HEK293 (cell line): Measurements from ENCODE around the gene DPM2.

Experiments used
- CTCF ChIA-PET: fragments of 350-600 bp; formaldehyde crosslinking; extraction: SDS; loops from one replicate; lab custom pipeline; 2021; ENCODE audit warnings: antibody characterized with exemption; lab: Yijun Ruan, JAX
- POLR2A ChIA-PET: fragments of 300-600 bp; formaldehyde crosslinking; extraction: SDS; loops from one replicate; lab custom pipeline; 2020; ENCODE audit warnings: antibody characterized with exemption, inconsistent platforms; lab: Yijun Ruan, JAX
- H3K27ac ChIP-seq: fragments of 200-500 bp; sonication (Bioruptor generic); 2 replicates; pipeline ENCODE4 v1.5.1; 2014; ENCODE audit warnings: low read depth, low read length, control low read depth, inconsistent platforms; ENCODE audit errors: extremely low read depth
- H3K36me3 ChIP-seq, 2 experiments: fragments of 200-500 bp in 1 of 2; sonication (Bioruptor generic) in 1 of 2; 1 replicate in 1 of 2; 2 replicates in 1 of 2; pipeline ENCODE4 v1.5.1; 2014 to 2017; ENCODE audit warnings: inconsistent platforms in 2 of 2, low read length in 2 of 2; ENCODE audit not compliant: control insufficient read depth in 2 of 2, insufficient read depth in 1 of 2
- H3K4me1 ChIP-seq: fragments of 200-500 bp; sonication (Bioruptor generic); 2 replicates; pipeline ENCODE4 v1.5.1; 2014; ENCODE audit warnings: mild to moderate bottlenecking, low read length, inconsistent platforms; ENCODE audit not compliant: control insufficient read depth, insufficient read depth
- H3K4me3 ChIP-seq: 2 replicates; pipeline ENCODE4 v1.5.1; 2011; ENCODE audit warnings: low read depth, mild to moderate bottlenecking, control low read depth, low read length, moderate library complexity
- H3K9me3 ChIP-seq: fragments of 200-500 bp; sonication (Bioruptor generic); 2 replicates; pipeline ENCODE4 v1.5.1; 2014; ENCODE audit warnings: low read depth, low read length, inconsistent platforms; ENCODE audit not compliant: control insufficient read depth, insufficient read depth
- GLIS1 ChIP-seq: fragments of 450-650 bp; formaldehyde crosslinking; IDR thresholded peaks from 2 replicates; pipeline ENCODE4 v1.5.1; 2016; ENCODE audit warnings: missing biosample characterization, missing genetic modification characterization
- KLF1 ChIP-seq: fragments of 450-650 bp; formaldehyde crosslinking; IDR thresholded peaks from 2 replicates; pipeline ENCODE4 v1.5.1; 2016; ENCODE audit warnings: missing biosample characterization, missing genetic modification characterization
- OSR2 ChIP-seq: fragments of 450-650 bp; formaldehyde crosslinking; IDR thresholded peaks from 2 replicates; pipeline ENCODE4 v1.5.1; 2016; ENCODE audit warnings: missing biosample characterization, missing genetic modification characterization
- SCRT2 ChIP-seq: fragments of 450-650 bp; formaldehyde crosslinking; IDR thresholded peaks from 2 replicates; pipeline ENCODE4 v1.5.1; 2016; ENCODE audit warnings: missing biosample characterization, missing genetic modification characterization
- SP7 ChIP-seq: fragments of 450-650 bp; formaldehyde crosslinking; IDR thresholded peaks from 2 replicates; pipeline ENCODE4 v1.5.1; 2016; ENCODE audit warnings: missing biosample characterization, missing genetic modification characterization
- WT1 ChIP-seq: fragments of 450-650 bp; formaldehyde crosslinking; IDR thresholded peaks from 2 replicates; pipeline ENCODE4 v1.5.1; 2016; ENCODE audit warnings: missing biosample characterization, missing genetic modification characterization
- ZBTB17 ChIP-seq: fragments of 450-650 bp; formaldehyde crosslinking; IDR thresholded peaks from 2 replicates; pipeline ENCODE4 v1.5.1; 2016; ENCODE audit warnings: missing biosample characterization, missing genetic modification characterization
- ZBTB20 ChIP-seq: fragments of 450-650 bp; formaldehyde crosslinking; IDR thresholded peaks from 2 replicates; pipeline ENCODE4 v1.5.1; 2016; ENCODE audit warnings: missing biosample characterization, missing genetic modification characterization
- ZNF10 ChIP-seq: fragments of 450-650 bp; formaldehyde crosslinking; IDR thresholded peaks from 2 replicates; pipeline ENCODE4 v1.5.1; 2017; ENCODE audit warnings: missing biosample characterization, missing genetic modification characterization
- ZNF23 ChIP-seq: fragments of 450-650 bp; formaldehyde crosslinking; IDR thresholded peaks from 2 replicates; pipeline ENCODE4 v1.5.1; 2016; ENCODE audit warnings: missing biosample characterization, missing genetic modification characterization, borderline replicate concordance
- ZNF366 ChIP-seq: fragments of 450-650 bp; formaldehyde crosslinking; conservative IDR thresholded peaks from 2 replicates; pipeline ENCODE4 v1.5.1; 2016; ENCODE audit warnings: missing biosample characterization, missing genetic modification characterization
- ZNF394 ChIP-seq: fragments of 450-650 bp; formaldehyde crosslinking; IDR thresholded peaks from 2 replicates; pipeline ENCODE4 v1.5.1; 2016; ENCODE audit warnings: missing biosample characterization, missing genetic modification characterization, mild to moderate bottlenecking, moderate library complexity, borderline replicate concordance
- ZNF473 ChIP-seq: fragments of 450-650 bp; formaldehyde crosslinking; IDR thresholded peaks from 2 replicates; pipeline ENCODE4 v1.5.1; 2017; ENCODE audit warnings: missing biosample characterization, missing genetic modification characterization
- ZNF529 ChIP-seq: fragments of 450-650 bp; formaldehyde crosslinking; IDR thresholded peaks from 2 replicates; pipeline ENCODE4 v1.5.1; 2017; ENCODE audit warnings: missing genetic modification characterization, missing biosample characterization; ENCODE audit not compliant: insufficient replicate concordance
- ZNF561 ChIP-seq: fragments of 450-650 bp; IDR thresholded peaks from 2 replicates; pipeline ENCODE4 v1.5.1; 2018; ENCODE audit warnings: missing biosample characterization, missing genetic modification characterization, borderline replicate concordance
- ZNF585B ChIP-seq: fragments of 450-650 bp; formaldehyde crosslinking; IDR thresholded peaks from 2 replicates; pipeline ENCODE4 v1.5.1; 2016; ENCODE audit warnings: missing biosample characterization, missing genetic modification characterization
- TF ChIP-seq, protein P1 (sequence below): fragments of 450-650 bp; formaldehyde crosslinking; IDR thresholded peaks from 2 replicates; pipeline ENCODE4 v1.5.1; 2016; ENCODE audit warnings: missing biosample characterization, missing genetic modification characterization
- TF ChIP-seq, protein P2 (sequence below): fragments of 450-650 bp; formaldehyde crosslinking; IDR thresholded peaks from 2 replicates; pipeline ENCODE4 v1.5.1; 2016; ENCODE audit warnings: missing biosample characterization, missing genetic modification characterization, low read depth
- TF ChIP-seq, protein P3 (sequence below): fragments of 450-650 bp; formaldehyde crosslinking; IDR thresholded peaks from 2 replicates; pipeline ENCODE4 v1.5.1; 2016; ENCODE audit warnings: missing biosample characterization, missing genetic modification characterization
- TF ChIP-seq, protein P4 (sequence below): fragments of 450-650 bp; formaldehyde crosslinking; IDR thresholded peaks from 2 replicates; pipeline ENCODE4 v1.5.1; 2016; ENCODE audit warnings: missing biosample characterization, missing genetic modification characterization

Gene DPM2

DNA sequence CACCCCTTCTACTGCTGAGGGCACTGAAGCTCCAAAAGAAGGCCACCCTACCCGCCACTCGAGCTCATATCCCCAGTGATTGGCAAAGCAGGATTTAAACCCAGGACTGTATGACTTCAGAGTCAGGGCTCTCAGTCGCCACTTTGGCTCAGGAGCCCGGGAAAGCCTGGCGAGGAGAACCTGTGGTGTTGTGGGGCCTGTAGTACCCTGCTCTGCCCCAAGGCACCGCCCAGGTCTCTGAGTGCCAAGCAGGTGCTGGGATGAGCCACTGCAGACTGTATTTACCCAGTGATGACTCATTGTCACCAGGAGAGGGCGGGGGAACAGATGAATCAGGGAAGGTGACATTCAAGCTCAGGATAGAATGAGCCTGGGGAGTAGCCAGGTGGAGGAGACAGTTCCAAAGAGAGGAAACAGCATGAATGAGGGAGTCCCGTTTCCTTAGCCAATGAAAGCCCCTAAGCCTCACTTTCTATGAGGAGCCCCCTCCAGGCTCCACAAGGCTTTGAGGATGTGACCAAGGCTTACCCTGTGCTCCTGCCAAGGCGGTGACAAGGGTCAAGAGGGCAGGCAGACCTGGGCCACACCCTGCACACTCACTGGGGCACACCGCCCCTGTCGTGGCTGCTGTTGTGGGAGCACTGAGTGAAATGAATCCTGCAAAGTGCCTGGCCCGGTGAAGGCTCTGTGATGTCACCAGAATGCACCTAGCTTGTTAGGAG, 17.8 kb upstream of the DPM2 start (continued):
- no peak for TF ChIP-seq OSR2 (tag by site-specific recombination)
- TF ChIP-seq WT1 = peak; percentile 38; the same call in 1 of the 2 replicates
- TF ChIP-seq SCRT2 = 0 out of 2 replicates have a peak, but pooled peaks have one; percentile 26
- TF ChIP-seq ZNF394 (tag by site-specific recombination) = peak; percentile 50; the same call in 1 of the 2 replicates
- TF ChIP-seq ZNF529 (tag by site-specific recombination) = no peak
- TF ChIP-seq ZBTB20 (tag by site-specific recombination) = peak; percentile 55
- peak; percentile 43; the same call in 1 of the 2 replicates for TF ChIP-seq ZBTB17
- TF ChIP-seq ZNF585B (tag by site-specific recombination) = no peak
- TF ChIP-seq KLF1 = peak; percentile 86
- peak; percentile 97 for TF ChIP-seq ZNF10 (tag by site-specific recombination)
- TF ChIP-seq, protein P1, sequence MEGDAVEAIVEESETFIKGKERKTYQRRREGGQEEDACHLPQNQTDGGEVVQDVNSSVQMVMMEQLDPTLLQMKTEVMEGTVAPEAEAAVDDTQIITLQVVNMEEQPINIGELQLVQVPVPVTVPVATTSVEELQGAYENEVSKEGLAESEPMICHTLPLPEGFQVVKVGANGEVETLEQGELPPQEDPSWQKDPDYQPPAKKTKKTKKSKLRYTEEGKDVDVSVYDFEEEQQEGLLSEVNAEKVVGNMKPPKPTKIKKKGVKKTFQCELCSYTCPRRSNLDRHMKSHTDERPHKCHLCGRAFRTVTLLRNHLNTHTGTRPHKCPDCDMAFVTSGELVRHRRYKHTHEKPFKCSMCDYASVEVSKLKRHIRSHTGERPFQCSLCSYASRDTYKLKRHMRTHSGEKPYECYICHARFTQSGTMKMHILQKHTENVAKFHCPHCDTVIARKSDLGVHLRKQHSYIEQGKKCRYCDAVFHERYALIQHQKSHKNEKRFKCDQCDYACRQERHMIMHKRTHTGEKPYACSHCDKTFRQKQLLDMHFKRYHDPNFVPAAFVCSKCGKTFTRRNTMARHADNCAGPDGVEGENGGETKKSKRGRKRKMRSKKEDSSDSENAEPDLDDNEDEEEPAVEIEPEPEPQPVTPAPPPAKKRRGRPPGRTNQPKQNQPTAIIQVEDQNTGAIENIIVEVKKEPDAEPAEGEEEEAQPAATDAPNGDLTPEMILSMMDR (tag by site-specific recombination) = peak; percentile 58
- 0 out of 2 replicates have a peak, but pooled peaks have one; percentile 53 for TF ChIP-seq ZNF366
- peak; percentile 54; the same call in 1 of the 2 replicates for TF ChIP-seq GLIS1 (tag by site-specific recombination)
- no peak for TF ChIP-seq ZNF561
- TF ChIP-seq, protein P2, sequence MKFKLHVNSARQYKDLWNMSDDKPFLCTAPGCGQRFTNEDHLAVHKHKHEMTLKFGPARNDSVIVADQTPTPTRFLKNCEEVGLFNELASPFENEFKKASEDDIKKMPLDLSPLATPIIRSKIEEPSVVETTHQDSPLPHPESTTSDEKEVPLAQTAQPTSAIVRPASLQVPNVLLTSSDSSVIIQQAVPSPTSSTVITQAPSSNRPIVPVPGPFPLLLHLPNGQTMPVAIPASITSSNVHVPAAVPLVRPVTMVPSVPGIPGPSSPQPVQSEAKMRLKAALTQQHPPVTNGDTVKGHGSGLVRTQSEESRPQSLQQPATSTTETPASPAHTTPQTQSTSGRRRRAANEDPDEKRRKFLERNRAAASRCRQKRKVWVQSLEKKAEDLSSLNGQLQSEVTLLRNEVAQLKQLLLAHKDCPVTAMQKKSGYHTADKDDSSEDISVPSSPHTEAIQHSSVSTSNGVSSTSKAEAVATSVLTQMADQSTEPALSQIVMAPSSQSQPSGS (tag by site-specific recombination) = no peak
- no peak for TF ChIP-seq ZNF23 (tag by site-specific recombination)
- TF ChIP-seq, protein P3, sequence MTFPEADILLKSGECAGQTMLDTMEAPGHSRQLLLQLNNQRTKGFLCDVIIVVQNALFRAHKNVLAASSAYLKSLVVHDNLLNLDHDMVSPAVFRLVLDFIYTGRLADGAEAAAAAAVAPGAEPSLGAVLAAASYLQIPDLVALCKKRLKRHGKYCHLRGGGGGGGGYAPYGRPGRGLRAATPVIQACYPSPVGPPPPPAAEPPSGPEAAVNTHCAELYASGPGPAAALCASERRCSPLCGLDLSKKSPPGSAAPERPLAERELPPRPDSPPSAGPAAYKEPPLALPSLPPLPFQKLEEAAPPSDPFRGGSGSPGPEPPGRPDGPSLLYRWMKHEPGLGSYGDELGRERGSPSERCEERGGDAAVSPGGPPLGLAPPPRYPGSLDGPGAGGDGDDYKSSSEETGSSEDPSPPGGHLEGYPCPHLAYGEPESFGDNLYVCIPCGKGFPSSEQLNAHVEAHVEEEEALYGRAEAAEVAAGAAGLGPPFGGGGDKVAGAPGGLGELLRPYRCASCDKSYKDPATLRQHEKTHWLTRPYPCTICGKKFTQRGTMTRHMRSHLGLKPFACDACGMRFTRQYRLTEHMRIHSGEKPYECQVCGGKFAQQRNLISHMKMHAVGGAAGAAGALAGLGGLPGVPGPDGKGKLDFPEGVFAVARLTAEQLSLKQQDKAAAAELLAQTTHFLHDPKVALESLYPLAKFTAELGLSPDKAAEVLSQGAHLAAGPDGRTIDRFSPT = peak; percentile 67; the same call in 1 of the 2 replicates
- peak; percentile 71; the same call in 1 of the 2 replicates for TF ChIP-seq SP7

DNA sequence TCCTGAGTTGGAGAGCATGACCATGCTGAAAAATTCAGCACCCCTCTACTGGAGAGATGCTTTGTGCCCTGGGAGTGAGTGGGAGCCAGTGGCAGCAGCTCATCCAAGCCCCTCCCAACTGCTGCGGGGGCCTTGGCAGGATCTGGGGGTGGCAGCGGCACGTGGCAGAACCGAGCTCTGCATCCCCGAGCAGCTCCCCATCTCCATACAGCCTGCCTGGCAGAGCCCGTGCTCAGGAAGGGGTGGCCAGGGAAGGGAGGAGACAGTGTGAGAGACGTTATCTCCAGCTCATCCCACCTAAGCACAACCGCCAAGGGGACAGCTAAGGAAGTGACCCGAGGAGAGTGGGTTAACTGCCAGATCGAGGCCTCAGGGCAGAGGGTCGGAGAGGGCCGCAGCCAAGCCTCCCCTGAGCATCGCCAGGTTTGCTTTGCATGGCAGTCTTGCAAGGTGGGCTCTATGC, 17.2 kb upstream of the DPM2 start:
- H3K36me3 ChIP-seq = no peaks in the 10 kb centered on the region
- peaks cover 8% of the 10 kb centered on the region for H3K4me1 ChIP-seq
- no peak overlapping the region for H3K27ac ChIP-seq
- H3K4me3 ChIP-seq = no peak overlapping the region
- POLR2A ChIA-PET = interaction anchor here (0.5 to 2.7 kb wide), 7 partner anchors 9 to 595 kb away, joined by 3 to 19 read pairs (median 4); partner anchors contain the start of genes EEIG1, NAIF1 and SLC25A25
- H3K9me3 ChIP-seq = no peaks in the 10 kb centered on the region
- CTCF ChIA-PET = interaction anchor here (0.6 to 9.0 kb wide), 20 partner anchors 11 to 447 kb away, joined by 3 to 135 read pairs (median 4); no protein-coding TSS in a partner anchor
- no peak for TF ChIP-seq ZNF473 (tag by site-specific recombination)
- TF ChIP-seq, protein P4, sequence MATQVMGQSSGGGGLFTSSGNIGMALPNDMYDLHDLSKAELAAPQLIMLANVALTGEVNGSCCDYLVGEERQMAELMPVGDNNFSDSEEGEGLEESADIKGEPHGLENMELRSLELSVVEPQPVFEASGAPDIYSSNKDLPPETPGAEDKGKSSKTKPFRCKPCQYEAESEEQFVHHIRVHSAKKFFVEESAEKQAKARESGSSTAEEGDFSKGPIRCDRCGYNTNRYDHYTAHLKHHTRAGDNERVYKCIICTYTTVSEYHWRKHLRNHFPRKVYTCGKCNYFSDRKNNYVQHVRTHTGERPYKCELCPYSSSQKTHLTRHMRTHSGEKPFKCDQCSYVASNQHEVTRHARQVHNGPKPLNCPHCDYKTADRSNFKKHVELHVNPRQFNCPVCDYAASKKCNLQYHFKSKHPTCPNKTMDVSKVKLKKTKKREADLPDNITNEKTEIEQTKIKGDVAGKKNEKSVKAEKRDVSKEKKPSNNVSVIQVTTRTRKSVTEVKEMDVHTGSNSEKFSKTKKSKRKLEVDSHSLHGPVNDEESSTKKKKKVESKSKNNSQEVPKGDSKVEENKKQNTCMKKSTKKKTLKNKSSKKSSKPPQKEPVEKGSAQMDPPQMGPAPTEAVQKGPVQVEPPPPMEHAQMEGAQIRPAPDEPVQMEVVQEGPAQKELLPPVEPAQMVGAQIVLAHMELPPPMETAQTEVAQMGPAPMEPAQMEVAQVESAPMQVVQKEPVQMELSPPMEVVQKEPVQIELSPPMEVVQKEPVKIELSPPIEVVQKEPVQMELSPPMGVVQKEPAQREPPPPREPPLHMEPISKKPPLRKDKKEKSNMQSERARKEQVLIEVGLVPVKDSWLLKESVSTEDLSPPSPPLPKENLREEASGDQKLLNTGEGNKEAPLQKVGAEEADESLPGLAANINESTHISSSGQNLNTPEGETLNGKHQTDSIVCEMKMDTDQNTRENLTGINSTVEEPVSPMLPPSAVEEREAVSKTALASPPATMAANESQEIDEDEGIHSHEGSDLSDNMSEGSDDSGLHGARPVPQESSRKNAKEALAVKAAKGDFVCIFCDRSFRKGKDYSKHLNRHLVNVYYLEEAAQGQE (tag by site-specific recombination) = peak; percentile 49; the same call in 1 of the 2 replicates
